ENCODE results near the gene WDFY3. TPM values are rescaled to one million over a fixed set of nuclear protein-coding genes. Genes with fewer than 3 reads are reported as not detected.

WDFY3 gene
- total and polyA plus RNA-seq, 8 donors = 3.2 to 163 (median 28.4) TPM

DNA sequence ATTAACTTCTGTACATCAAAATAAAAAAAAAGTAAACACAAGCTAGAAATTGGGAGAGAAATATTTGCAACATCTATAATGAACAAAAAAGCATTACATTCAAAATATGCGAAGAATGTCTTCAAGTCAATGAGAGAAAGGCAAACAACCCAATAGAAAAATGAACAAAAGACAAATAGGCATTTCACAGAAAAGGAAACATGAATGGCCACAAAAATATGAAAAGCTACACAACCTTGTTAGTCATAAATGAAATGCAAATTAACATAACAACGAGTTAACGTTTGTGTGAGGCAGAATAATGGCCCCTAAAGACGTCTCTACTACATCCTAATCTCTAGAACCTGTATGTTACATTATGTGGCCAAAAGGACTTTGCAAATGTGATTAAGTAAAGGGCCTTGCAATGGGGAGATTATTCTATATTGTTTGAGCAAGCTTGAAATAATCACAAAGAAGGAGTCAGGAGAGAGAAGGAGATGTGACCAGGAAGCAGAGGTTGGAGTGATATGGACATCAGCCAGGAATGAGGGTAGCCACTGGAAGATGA lies 86.8 kb downstream of the WDFY3 start:
- H3K4me3 ChIP-seq = no peak overlapping the region
- 68 to 79% (median 75%) methylated on average over 4 of the region's 4 CpGs for WGBS, 5 donors
- TF ChIP-seq EP300 (IDR thresholded peaks at IDR 0.05) (no peak), CTCF (IDR thresholded peaks at IDR 0.05) (no peak), POLR2A (IDR thresholded peaks at IDR 0.05) (no peak), POLR2AphosphoS5 (IDR thresholded peaks at IDR 0.05) (no peak)
- DNase-seq = no peak
- H3K36me3 ChIP-seq = peaks cover 0 to under 1% (median 0%) of the 10 kb centered on the region in 4 donors
- H3K27me3 ChIP-seq = no peaks in the 10 kb centered on the region
- no peak overlapping the region for H3K27ac ChIP-seq
- H3K9me3 ChIP-seq = no peaks in the 10 kb centered on the region
- no peaks in the 10 kb centered on the region for H3K4me1 ChIP-seq
- intact Hi-C loops (cut with DNase I; ENCODE audit: low total_unique reads) = no loop called here

GRCh38 chr4:84878546-84878945 lies 87.9 kb downstream of the WDFY3 start:
- Histone ChIP-seq H3K27ac (no peak overlapping the region), H3K27me3 (no peaks in the 10 kb centered on the region), H3K9me3 (no peaks in the 10 kb centered on the region), H3K4me3 (no peak overlapping the region), H3K4me1 (no peaks in the 10 kb centered on the region), H3K36me3 (no peaks in the 10 kb centered on the region)
- TF ChIP-seq EP300 (IDR thresholded peaks at IDR 0.05) (no peak), POLR2A (IDR thresholded peaks at IDR 0.05) (no peak)
- intact Hi-C loops (cut with DNase I; ENCODE audit: low total_unique reads) = no loop called here
- 83 to 94% (median 88%) methylated on average over 3 of the region's 3 CpGs for WGBS, 5 donors
- DNase-seq = no peak

DNA sequence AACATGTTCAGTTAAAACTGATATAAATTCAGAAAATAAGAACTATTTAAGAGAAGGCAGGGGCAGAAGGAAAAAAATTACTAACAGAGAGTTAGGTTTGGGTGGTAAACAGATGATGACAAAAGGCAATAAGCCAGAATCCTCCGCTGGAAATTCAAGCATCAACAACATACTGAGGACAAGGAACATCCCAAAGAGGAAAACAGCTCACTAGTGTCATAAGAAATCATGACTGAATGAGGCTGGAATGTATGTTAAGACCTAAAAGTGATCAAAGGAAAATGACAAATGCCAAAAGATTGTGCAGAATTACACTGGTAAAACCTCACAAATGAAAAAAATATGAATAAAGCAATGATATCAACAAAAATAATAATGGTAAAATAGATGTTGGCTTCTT lies 88.4 kb downstream of the WDFY3 start:
- no peaks in the 10 kb centered on the region for H3K4me1 ChIP-seq
- 79 to 92% (median 84%) methylated on average over 1 of the region's 1 CpG for WGBS, 5 donors
- H3K27ac ChIP-seq = no peak overlapping the region
- H3K9me3 ChIP-seq = no peaks in the 10 kb centered on the region
- intact Hi-C loops (cut with DNase I; ENCODE audit: low total_unique reads) = no loop called here
- DNase-seq = no peak
- H3K36me3 ChIP-seq = no peaks in the 10 kb centered on the region
- TF ChIP-seq EP300 (IDR thresholded peaks at IDR 0.05) (no peak), POLR2AphosphoS5 (IDR thresholded peaks at IDR 0.05) (no peak), CTCF (IDR thresholded peaks at IDR 0.05) (no peak), POLR2A (IDR thresholded peaks at IDR 0.05) (no peak)
- no peaks in the 10 kb centered on the region for H3K27me3 ChIP-seq
- H3K4me3 ChIP-seq = no peak overlapping the region

DNA sequence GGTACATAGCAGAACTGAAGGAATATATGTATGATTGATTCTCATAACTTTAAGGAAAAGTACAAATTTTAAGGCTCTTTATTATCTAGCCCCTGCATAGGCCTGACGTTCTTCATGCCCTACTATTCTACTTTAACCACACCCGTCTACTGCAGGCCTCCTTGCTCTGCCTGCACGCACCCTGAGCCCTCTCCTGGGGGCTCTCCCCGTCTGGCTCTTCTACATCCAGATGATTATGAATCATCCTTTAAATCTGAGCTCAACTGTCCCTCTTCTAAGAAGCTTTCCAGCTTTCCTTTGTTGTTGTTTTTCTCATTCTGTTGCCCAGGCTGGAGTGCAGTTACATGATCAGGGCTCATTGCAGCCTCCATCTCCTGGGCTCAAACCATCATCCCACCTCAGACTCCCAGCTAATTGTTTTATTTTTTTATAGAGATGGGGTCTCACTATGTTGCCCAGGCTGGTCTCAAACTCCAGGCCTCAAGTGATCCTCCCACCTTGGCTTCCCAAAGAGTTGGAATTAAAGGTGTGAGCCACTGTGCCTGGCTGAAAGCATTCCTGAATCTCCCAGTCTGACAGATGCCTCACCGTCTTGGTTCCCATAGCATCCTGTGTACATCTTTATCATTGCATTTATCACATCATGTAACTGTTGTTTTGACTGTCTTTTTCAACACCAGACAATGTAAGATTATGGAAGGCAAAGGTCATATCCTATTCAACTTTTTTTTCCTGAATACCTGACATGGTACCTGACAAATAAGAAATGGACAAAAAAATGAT lies 89.2 kb downstream of the WDFY3 start:
- DNase-seq = no peak
- no peak overlapping the region for H3K4me3 ChIP-seq
- no peaks in the 10 kb centered on the region for H3K4me1 ChIP-seq
- no peaks in the 10 kb centered on the region for H3K36me3 ChIP-seq
- no peak for TF ChIP-seq POLR2AphosphoS5 (IDR thresholded peaks at IDR 0.05)
- no peak for TF ChIP-seq CTCF (IDR thresholded peaks at IDR 0.05)
- TF ChIP-seq POLR2A (IDR thresholded peaks at IDR 0.05) = no peak
- TF ChIP-seq EP300 (IDR thresholded peaks at IDR 0.05) = no peak
- no peaks in the 10 kb centered on the region for H3K9me3 ChIP-seq
- WGBS, 5 donors = 87 to 92% (median 90%) methylated on average over 5 of the region's 5 CpGs
- no peak overlapping the region for H3K27ac ChIP-seq
- intact Hi-C loops (cut with DNase I; ENCODE audit: low total_unique reads) = no loop called here
- H3K27me3 ChIP-seq = no peaks in the 10 kb centered on the region

Data from stomach (tissue), 9 donors.